CD4-positive, alpha-beta T cell treated with Interleukin-17A for 1 hour (primary cell): ENCODE results near the gene SMC4.

ENCODE experiments used
- DNase-seq: peaks from one replicate; pipeline ENCODE4 v3.0.0-alpha.2; 2020

SMC4 gene

GRCh38 chr3:160395297-160395696 lies 4.2 kb upstream of the SMC4 start:
- DNase-seq: no peak

- no peak for DNase-seq
Observed at GRCh38 chr3:160398820-160399124, 678 bp upstream of the SMC4 start.

GRCh38 chr3:160400030-160400701 lies 716 bp downstream of the SMC4 start:
- DNase-seq: peak; percentile 28

- no peak for DNase-seq
Observed at GRCh38 chr3:160400702-160401150, 1.3 kb downstream of the SMC4 start.

GRCh38 chr3:160401291-160402095 lies 2.0 kb downstream of the SMC4 start:
- DNase-seq: peak; percentile 25

GRCh38 chr3:160402221-160403027 lies 3.0 kb downstream of the SMC4 start:
- no peak for DNase-seq

- no peak for DNase-seq
Observed at GRCh38 chr3:160403028-160403545, 3.6 kb downstream of the SMC4 start.

GRCh38 chr3:160403796-160404470 lies 4.5 kb downstream of the SMC4 start:
- DNase-seq: no peak

GRCh38 chr3:160409812-160410610 lies 10.6 kb downstream of the SMC4 start:
- no peak for DNase-seq

GRCh38 chr3:160412477-160412876 lies 13.0 kb downstream of the SMC4 start:
- DNase-seq: no peak

- DNase-seq: peak; percentile 78
Observed at GRCh38 chr3:160413613-160414248, 14.3 kb downstream of the SMC4 start.

- DNase-seq: no peak
Observed at GRCh38 chr3:160417311-160417710, 17.9 kb downstream of the SMC4 start.

GRCh38 chr3:160427832-160428424 lies 28.5 kb downstream of the SMC4 start:
- no peak for DNase-seq

- DNase-seq: no peak
Observed at GRCh38 chr3:160434071-160434470, 34.6 kb downstream of the SMC4 start.

- no peak for DNase-seq
Observed at GRCh38 chr3:160435095-160435494, 35.6 kb downstream of the SMC4 start.

- no peak for DNase-seq
Observed at GRCh38 chr3:160435747-160436146, 36.3 kb downstream of the SMC4 start.

- no peak for DNase-seq
Observed at GRCh38 chr3:160437083-160437455, 37.6 kb downstream of the SMC4 start.

- DNase-seq: no peak
Observed at GRCh38 chr3:160440687-160441086, 41.2 kb downstream of the SMC4 start.

- DNase-seq: no peak
Observed at GRCh38 chr3:160444411-160444810, 45.0 kb downstream of the SMC4 start.

GRCh38 chr3:160445854-160446253 lies 46.4 kb downstream of the SMC4 start:
- DNase-seq: no peak

- DNase-seq: no peak
Observed at GRCh38 chr3:160446522-160447056, 47.1 kb downstream of the SMC4 start.
